GM18517 (cell line): ENCODE results near the gene HMCN2.
"Not testable (repeated sequence)": the region's sequence is repeated elsewhere in the genome, so short reads cannot be mapped to it uniquely, and the experiment has no call there.

ENCODE experiments used
- ATAC-seq: cut with Tn5 transposase; IDR thresholded peaks from one replicate; pipeline ENCODE4 v1.9.1; 2021; ENCODE audit warnings: mild to moderate bottlenecking, moderate library complexity; ENCODE audit not compliant: unreplicated experiment

HMCN2 gene

DNA sequence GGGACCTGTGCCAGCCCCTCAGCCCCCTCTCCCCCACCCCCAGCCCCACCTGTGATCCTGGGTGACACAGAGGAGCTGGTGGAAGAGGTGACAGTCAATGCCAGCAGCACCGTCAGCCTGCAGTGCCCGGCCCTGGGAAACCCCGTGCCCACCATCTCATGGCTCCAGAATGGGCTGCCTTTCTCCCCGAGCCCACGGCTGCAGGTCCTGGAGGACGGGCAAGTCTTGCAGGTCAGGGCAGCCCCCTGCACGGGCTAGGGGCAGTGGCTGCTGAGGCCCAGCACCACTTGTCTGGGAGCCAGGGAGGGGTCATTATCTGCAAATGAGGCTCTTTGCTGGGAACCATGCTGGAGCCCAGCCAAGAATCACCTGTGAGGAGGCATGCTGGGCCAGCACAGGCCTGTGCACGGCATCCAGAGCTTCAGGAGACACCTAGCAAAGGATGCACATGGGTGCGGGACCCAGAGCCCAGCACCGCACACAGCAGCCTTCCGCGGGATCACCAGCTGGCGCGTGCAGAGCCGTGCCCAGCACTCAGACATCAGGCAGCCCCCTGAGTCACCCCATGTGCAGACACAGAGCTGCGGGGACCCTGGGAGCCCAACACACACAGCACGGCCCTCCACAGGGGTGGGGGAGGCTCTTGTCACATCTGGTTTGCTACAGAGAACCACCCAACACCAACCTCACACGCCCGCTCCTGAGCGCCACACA is 117.2 kb downstream of the HMCN2 start:
- ATAC-seq = no peak

DNA sequence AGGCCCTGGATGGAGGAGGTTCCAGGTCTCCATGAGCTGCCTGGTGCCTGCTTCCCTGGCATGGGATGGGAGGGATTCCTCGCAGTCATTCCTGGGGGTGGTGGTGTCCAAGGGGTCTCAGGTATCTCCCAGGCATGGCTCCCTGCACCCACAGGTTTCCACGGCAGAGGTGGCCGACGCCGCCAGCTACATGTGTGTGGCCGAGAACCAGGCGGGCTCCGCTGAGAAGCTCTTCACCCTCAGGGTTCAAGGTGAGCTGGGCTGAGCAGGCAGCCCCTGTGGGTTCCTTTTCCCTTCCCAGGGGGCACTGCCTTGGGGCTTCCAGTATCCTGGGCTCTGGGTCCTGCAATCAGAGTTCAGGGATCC is 117.8 kb downstream of the HMCN2 start:
- ATAC-seq = no peak

DNA sequence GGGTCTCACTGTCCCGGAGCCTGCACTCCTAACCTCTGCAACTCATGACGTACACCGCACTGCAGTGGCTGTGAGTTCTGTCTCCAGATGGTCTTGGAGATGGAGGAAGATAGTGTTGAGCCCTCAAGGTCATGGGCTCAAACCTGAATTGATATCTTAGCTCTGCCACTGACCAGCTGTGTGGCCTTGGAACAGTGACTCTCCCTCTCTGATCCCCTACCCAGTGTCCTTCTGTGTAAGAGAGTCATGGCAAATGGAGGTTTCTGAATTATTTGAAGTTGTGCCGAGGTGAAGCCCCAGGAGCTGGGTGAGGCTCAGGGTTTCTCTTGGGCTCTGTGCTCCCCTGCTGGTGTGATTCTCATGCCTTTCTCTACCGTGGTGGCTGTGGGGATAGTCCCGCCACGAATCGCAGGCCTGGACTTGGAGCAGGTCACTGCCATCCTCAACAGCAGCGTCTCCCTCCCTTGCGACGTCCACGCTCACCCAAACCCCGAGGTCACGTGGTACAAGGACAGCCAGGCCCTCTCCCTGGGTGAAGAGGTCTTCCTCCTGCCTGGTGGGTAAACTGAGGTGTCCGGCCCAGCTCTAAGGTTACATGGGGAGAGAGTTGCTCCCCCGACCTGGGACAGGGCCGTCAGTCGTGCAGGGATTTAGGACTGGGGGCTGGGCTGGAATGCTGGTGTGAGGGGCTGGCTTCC is 118.6 kb downstream of the HMCN2 start:
- ATAC-seq = no peak

DNA sequence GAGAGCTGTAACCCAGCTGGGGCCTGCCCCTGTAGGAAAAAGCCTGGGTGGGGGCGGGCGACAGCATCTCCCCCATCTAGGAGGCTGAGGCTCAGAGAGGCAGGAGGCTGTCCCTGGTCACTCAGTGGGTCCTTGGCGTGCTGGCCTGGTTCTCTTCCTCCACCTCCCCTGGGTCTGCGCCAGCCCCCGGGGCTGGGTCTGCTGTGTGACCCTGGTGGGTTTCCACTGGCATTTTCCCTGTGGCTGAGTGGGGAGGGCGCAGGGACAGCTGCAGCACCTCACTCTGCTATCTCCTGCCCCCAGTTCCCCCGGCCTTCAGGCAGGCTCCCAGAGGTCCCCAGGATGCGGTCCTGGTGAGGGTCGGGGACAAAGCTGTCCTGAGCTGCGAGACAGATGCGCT is 119.7 kb downstream of the HMCN2 start:
- ATAC-seq = no peak

DNA sequence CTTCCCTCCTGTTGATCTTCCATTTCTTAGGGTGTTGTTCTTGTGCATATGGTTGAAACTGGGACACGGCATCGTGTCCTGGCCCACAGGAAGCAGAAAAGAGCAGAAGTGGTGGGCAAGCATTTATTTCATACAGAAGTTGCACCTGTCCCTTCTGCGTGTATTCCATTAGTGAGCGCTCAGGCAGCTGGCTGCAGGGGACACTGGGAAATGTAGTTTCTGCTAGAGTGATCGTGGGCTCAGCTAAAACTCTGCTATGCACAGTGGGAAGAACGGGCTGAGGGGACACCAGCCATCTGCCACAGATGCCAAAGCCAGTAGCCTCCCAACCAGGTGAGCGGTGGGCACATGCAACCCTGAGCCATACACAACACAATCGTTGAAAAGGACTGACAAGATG is 121.8 kb downstream of the HMCN2 start:
- no peak for ATAC-seq

DNA sequence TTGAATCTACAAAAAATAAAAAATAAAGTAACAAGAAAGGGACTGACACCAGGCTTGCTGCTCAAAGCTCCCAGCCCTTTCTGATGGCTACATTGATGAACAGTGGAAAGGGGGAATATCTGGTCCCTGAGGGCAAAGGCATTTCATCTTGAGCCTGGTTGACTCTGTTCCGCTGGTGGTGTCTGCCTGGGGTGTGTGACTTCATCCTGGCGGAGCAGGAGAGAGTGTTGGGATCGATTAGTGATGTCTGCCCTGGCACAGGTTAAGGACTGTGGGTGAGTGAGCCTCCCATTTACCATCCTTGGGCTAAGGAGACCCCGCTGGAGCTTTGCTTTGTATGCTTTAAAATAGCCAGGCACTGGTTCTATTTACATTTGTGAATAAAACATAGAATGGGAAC is 122.3 kb downstream of the HMCN2 start:
- ATAC-seq = no peak

DNA sequence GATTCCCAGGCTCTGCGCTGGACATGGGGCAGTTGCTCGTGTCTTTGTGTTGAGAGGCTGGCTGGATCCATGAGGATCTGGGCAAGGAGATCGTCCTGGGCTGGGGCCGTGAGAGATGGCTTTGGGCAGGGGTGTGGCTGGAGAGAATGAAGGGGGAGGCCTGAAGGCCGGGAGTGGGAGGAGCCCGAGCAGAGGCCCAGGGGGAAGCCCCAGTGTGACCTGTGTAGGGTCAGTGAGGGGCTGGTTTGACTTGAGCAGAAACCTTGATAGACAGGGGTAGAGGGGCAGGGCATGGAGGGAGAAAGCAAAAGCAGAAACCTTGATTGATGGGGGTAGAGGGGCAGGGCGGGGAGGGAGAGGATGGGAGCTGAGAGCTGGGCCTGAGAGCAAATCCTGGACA is 124.8 kb downstream of the HMCN2 start:
- no peak for ATAC-seq

DNA sequence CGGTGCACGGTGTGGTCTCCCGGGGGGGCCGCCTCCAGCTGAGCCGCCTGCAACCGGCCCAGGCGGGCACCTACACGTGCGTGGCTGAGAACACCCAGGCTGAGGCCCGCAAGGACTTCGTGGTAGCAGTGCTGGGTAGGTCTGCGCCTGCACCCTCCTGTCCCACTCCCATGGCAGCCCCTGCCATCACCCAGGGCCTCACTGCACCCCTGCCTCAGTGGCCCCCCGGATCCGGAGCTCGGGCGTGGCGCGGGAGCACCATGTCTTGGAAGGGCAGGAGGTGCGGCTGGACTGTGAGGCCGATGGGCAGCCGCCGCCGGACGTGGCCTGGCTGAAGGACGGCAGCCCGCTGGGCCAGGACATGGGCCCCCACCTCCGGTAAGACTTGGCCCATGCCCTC is 125.4 kb downstream of the HMCN2 start:
- ATAC-seq = no peak

DNA sequence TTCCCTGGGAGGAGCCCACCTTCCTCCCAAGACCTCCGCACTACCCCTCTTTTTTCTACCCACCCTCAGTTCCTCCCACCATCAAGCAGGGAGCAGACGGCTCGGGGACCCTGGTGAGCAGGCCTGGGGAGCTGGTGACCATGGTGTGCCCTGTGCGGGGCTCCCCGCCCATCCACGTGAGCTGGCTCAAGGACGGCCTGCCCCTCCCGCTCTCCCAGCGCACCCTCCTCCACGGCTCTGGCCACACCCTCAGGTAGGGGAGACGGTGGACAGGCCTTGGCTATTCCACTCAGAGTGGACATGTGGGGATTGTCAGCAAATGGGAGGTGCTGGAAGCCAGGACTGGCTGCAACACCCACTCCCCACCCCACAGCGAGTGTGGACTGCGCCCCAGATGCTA is 126.3 kb downstream of the HMCN2 start:
- no peak for ATAC-seq

DNA sequence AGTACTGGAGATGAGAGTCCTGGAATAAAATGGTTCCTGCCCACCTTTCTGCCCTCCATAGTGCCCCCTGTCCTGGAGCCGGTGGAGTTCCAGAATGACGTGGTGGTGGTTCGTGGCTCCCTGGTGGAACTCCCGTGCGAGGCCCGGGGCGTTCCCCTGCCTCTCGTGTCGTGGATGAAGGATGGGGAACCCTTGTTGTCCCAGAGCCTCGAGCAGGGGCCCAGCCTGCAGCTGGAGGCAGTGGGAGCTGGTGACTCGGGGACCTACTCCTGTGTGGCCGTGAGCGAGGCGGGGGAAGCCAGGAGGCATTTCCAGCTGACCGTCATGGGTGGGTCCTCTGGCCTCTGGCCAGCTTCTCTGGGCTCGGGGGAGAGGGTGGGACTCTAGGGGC is 128.1 kb downstream of the HMCN2 start:
- no peak for ATAC-seq

DNA sequence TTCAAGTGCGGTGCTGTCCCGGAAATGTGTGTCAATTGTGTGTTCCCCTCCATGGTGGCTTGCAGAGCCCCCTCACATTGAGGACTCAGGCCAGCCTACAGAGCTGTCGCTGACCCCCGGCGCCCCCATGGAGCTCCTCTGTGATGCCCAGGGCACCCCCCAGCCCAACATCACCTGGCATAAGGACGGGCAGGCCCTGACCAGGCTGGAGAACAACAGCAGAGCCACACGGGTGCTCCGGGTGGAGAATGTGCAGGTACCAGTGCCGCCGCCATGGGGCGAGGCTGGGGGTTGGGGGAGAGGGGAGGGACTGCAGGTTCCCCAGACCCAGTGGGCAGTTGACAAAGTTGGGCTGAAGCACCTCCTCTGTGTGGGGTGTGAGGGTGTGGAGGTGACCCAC is 128.8 kb downstream of the HMCN2 start:
- ATAC-seq = no peak

DNA sequence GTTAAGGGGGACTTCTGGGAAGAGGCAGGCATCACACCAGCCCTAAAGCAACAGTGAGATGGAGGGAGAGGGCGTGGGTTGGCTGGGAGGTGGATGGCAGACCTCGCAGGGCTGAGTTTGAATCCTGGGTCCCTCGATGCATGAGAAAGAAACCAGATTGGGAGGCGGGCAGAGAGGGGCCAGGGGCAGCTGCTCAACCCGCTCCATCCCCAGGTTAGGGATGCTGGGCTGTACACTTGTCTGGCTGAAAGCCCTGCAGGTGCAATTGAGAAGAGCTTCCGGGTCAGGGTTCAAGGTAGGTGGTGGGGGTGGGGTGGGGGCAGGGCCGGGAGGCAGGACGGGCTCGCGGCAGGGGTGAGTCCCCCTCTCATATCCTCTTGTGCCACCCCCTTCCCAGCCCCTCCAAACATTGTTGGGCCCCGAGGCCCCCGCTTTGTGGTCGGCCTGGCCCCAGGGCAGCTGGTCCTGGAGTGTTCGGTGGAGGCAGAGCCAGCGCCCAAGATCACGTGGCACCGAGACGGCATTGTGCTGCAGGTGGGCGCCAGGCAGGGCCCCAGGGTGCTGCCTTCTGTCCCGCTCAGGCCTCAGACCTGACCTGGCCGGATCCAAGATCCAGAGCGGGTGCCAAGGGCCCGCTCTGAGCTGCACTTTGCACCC is 129.4 kb downstream of the HMCN2 start:
- ATAC-seq = no peak

DNA sequence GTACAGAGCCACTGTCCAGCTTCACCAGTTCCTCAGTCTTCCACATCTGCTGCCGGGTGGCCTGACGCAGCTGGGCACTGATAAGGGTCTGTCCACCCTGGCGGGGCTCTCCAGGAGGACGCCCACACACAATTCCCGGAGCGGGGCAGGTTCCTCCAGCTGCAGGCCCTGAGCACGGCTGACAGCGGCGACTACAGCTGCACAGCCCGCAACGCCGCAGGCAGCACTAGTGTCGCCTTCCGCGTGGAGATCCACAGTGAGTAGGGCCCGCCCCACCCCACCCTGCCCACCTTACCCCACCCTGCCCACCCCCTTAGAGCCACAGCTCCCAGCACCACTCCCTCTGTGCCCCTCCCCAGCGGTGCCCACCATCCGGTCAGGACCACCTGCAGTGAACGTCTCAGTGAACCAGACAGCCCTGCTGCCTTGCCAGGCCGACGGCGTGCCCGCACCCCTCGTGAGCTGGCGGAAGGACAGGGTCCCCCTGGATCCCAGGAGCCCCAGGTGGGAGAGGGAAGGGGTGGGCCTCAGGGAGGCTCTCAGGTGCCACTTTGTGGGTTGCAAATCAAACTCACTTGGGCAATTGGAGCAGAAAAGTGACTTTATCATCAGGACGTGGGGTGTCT is 130.4 kb downstream of the HMCN2 start:
- ATAC-seq = no peak

DNA sequence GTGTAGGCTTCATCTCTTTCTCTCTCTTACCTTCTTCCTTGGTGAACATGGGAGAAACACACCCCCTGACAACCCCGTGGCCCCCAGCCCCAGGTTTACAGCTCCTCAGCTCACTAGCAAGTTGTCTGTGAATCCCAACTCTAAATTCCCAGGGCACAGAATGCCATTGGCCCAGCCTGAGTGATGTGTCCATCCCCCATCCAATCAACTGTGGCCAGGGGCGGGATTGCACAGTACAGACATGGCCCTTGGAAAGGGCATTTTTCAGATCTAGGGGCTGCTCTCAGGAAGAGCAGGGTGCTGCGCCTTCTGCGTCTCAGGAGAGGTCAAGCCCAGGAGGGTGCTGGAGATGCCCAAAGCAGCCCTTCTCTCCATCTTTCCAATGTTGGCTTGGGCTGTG is 131.0 kb downstream of the HMCN2 start:
- ATAC-seq = no peak

DNA sequence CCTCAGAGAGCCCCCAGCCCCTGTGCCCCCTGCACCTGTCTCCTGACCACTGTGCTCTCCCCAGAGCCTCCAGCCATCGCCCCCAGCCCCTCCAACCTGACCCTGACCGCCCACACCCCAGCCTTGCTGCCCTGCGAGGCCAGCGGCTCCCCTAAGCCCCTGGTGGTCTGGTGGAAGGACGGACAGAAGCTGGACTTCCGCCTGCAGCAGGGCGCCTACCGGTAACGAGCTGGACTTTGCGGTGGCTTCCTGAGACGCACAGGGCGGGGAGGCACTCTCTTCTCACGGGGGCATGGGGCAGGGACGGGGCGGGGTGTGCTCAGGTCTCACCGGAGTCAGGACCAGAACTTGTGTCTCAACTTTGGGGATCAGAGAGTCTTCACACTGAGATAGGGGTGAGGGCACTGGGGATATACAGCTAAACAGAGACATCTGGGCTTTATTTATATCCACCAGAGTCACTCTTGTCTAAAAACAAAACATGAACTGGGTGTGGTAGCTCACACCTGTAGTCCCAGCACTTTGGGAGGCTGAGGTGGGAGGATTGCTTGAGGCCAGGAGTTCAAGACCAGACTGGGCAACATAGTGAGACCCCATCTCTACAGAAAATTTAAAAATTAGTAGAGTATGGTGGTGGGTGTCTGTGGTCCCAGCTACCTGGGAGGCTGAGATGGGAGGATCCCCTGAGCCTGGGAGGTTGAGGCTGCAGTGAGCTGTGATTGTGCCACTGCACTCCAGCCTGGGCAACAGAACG is 133.1 kb downstream of the HMCN2 start:
- ATAC-seq = no peak

DNA sequence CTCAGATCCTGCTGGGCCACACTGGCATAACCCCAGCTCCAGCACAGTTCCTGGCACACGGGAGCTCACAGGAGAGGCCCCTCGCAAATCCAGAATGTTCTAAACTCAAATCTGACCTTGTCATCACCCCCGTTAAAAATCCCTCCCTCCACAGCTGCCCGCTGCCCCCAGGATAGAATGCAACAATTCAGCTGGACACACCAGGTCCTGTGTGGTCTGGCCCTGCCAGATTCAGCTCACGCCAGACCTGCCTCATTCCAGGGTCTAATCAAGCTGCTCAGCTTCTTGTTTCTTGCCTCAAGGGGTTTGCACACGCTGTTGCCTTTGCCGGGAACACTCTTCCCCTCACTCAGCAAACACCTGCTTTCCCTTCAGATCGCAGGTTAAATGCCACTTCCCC is 134.2 kb downstream of the HMCN2 start:
- no peak for ATAC-seq

DNA sequence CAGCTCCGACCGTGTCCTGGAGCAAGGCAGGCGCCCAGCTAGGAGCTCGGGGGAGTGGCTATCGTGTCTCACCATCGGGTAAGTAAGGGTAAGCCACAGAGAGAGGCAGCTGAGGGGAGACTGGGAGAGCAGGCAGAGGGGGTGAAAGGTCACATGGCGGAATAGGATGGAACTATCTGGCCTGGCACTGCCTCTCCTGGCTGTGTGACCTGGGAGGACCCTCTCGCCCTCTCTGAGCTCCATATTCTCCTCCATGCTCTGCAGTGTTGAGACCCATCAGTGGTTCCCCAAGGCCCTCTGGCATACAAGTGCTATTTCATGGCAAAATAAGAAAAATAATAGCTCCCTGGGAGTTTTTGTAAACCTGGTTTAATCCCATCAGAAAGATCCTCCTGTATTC is 135.3 kb downstream of the HMCN2 start:
- no peak for ATAC-seq

DNA sequence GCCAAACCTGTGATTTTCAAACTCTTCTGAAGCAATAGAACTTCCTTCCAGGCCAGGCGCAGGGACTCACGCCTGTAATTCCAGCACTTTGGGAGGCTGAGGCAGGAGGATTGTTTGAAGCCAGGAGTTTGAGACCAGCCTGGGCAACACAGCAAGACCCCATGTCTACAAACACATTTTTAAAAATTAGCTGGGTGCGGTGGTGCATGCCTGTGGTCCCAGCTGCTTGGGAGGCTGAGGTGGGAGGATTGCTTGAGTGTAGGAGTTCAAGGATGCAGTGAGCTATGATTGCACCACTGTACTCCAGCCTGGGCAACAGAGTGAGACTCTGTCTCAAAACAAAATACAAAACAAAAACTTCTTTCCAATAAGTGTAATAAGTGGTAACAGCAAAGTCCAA is 136.2 kb downstream of the HMCN2 start:
- ATAC-seq = not testable (repeated sequence)

DNA sequence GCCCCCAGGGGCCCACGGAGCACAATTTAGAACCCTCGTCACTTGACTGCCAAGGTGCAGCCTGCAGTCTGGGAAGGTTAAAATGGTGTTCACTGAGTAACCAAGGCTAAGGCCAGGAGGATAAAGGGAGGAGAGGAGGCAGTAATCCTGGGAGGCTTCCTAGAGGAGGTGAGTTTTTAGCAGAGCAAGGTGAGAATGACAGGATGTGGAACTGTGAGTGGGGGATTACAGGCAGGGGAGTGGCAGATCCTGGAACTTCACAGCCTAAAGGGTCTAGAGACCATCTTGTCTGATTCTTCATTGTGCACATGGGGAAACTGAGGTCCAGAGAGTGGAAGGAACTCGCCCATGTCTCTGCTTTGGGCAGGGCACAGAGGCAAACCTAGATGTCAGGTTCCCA is 136.7 kb downstream of the HMCN2 start:
- no peak for ATAC-seq

DNA sequence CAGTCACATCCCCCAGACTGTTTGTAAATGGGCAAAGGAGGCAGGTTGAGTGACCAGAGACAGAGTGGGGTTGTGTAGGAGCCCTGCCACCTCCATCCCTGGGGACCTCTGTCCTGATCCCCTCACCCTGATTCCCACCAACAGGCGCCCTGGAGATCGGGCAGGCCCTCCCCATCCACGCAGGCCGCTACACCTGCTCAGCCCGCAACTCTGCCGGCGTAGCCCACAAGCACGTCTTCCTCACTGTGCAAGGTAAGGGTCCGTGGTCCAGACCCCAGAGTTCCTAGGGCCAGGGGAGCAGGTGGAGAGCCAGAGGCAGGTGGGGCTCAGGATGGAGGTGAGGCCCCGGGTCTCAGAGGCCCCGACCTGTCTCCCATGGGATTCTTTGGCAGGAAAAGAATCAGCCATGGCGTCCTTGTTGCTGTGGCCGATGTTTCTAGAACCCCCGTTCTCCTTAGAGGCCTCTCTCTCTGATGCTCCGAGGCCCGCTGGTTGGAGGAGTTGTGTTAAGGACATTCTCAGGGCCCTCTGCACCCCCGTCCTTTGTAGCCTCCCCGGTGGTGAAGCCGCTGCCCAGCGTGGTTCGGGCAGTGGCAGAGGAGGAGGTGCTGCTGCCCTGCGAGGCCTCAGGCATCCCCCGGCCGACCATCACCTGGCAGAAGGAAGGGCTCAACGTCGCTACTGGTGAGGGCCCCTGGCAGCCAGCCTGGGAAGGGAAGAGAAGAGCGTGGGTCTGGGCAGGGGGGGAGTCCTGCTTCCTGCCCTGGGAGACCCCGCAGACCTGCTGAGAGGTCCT is 137.3 kb downstream of the HMCN2 start:
- no peak for ATAC-seq
